ENCODE results near the gene CYP2C9.
A peak's percentile ranks its signal among the peaks of the same experiment; 100 is the strongest.
"Not testable (repeated sequence)": the region's sequence is repeated elsewhere in the genome, so short reads cannot be mapped to it uniquely, and the experiment has no call there.

The CYP2C9 gene

DNA sequence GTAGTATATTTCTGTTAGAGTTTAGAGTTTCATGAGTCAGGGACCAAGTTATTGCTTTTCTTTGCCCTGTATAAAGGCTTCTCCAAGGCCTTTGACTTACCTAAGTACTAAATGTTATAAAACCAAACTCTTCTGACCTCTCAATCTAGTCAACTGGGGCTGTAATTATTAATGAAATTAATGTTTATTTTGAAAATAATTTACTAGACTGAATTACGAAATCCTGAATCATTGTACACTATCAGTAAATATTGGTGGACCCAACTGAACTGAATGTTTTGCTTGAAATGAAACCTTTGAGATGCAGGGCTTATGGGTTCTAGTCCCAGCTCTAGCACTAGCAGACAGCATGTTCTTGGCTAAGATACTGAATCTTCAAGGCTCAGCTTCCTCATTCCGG, 1.7 kb upstream of the CYP2C9 start:
- no peak for DNase-seq (ENCODE audit: extremely low read depth, low read depth)
- TF ChIP-seq, protein P1, sequence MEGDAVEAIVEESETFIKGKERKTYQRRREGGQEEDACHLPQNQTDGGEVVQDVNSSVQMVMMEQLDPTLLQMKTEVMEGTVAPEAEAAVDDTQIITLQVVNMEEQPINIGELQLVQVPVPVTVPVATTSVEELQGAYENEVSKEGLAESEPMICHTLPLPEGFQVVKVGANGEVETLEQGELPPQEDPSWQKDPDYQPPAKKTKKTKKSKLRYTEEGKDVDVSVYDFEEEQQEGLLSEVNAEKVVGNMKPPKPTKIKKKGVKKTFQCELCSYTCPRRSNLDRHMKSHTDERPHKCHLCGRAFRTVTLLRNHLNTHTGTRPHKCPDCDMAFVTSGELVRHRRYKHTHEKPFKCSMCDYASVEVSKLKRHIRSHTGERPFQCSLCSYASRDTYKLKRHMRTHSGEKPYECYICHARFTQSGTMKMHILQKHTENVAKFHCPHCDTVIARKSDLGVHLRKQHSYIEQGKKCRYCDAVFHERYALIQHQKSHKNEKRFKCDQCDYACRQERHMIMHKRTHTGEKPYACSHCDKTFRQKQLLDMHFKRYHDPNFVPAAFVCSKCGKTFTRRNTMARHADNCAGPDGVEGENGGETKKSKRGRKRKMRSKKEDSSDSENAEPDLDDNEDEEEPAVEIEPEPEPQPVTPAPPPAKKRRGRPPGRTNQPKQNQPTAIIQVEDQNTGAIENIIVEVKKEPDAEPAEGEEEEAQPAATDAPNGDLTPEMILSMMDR (IDR thresholded peaks at IDR 0.05; ENCODE audit: low read depth, low read length), result no peak

DNA sequence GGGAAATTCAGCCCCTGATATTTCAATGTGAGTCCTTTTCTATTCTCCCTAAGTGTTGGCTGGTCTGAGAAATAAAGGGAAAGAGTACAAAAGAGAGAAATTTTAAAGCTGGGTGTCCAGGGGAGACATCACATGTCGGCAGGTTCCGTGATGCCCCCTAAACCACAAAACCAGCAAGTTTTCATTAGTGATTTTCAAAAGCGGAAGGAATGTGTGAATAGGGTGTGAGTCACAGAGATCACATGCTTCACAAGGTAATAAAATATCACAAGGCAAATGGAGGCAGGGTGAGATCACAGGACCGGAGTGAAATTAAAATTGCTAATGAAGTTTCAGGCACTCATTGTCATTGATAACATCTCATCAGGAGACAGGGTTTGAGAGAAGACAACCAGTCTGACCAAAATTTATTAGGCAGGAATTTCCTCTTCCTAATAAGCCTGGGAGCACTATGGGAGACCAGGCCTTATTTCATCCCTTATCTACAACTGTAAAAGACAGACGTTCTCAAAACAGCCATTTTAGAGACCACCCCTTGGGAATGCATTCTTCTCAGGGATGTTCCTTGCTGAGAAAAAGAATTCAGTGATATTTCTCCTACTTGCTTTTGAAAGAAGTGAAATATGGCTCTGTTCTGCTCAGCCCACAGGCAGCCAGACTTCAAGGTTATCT, 5.1 kb downstream of the CYP2C9 start:
- not testable (repeated sequence) for DNase-seq (ENCODE audit: extremely low read depth, low read depth)

DNA sequence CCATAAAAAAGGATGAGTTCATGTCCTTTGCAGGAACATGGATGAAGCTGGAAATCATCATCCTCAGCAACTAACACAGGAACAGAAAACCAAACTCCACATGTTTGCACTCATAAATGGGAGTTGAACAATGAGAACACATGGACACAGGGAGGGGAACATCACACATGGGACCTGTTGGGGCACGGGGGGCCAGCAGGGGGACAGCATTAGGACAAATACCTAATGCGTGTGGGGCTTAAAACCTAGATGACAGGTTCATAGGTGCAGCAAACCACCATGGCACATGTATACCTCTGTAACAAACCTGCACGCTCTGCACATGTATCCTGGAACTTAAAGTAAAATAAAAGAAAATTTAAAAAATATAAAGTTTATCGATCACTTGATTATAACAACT, 7.7 kb downstream of the CYP2C9 start:
- not testable (repeated sequence) for DNase-seq (ENCODE audit: extremely low read depth, low read depth)

DNA sequence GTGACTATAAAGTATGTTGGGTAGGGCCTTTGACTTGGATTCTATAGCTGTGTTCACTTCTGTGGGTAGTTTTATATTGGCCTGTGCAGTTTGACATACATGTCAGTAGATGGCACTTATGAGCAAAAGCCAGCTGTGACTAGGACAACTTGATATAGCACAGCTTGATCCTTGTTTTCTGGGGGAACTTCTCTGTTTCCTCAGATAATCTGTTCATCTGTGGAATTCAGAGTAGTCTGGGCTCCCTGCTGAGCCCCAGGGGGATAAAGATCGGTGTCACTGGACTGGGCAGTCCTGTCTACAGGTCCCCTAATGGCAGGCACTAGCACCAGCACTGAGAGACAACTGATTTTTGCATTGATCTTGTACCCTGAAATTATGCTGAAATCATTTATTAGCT, 25.4 kb downstream of the CYP2C9 start:
- TF ChIP-seq, protein P1 (IDR thresholded peaks at IDR 0.05; ENCODE audit: low read depth, low read length), result peak; percentile 7; the same call in 1 of the 2 replicates
- no peak for DNase-seq (ENCODE audit: extremely low read depth, low read depth)

DNA sequence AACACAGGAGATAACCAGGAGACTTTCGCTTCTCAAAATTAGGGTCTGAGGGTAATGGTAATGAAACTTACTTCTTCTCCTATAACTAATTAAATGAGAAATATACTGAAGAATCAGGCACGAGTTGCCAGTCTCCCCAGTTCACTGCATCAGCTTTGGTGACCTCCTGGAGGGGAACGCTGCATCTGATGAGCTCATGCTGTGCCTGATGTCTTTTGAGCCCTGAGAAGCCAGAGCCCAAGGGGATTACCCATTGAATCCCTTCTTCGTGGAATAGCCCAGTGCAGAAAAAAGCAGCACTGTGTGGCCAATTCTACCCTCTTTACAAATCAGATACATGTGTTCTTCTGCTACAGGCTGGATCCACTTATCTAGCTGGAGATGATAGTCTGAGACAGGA, 45.1 kb downstream of the CYP2C9 start:
- DNase-seq (ENCODE audit: extremely low read depth, low read depth), result no peak
- TF ChIP-seq, protein P1 (IDR thresholded peaks at IDR 0.05; ENCODE audit: low read depth, low read length), result no peak

DNA sequence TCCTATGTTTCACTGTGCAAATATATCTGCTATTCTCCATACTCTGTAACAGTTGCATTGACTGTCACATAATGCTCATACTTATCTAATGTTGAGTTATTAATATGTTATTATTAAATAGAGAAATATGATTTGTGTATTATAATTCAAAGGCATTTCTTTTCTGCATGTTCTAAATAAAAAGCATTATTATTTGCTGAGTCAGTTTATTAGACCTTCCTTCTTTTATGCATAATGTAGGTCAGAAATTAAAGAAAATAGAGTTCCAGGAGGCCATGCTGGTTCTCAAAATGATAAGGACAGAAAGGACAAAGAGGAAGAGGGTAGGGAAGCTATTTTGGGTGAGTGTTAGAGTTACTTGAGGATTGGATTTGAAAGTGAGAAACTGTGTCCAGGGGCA, 50.7 kb downstream of the CYP2C9 start:
- TF ChIP-seq, protein P1 (IDR thresholded peaks at IDR 0.05; ENCODE audit: low read depth, low read length), result no peak
- DNase-seq (ENCODE audit: extremely low read depth, low read depth), result no peak

DNA sequence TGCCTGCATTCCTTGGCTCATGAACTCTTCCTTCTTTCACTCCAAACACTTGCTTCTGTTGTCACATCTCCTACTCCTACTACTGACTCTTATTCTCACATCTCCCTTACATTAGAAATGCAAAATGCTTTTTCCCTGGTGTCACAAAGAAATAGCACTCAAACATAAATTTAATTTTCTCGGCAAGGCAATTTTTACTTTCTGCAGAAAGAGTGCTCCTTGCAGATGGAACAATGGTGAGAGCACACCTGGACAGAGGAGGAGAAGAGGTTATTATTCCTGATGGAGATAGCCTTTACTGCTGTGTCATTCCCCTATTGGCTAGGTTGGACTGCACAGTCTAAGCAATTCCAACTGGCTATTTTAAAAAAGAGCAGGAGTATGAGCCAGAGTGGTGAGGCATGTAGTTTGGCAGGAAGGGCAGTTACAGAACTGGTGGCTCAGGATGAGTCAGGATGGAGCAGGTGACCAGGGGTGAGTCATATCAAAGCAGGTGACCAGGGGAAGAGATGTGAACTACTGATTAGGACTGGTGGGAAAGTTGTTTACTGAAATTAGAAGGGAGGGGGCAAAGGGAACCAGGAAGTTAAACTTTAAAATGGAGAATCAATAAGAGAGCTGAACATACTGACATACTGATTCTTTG, 52.9 kb downstream of the CYP2C9 start:
- TF ChIP-seq, protein P1 (IDR thresholded peaks at IDR 0.05; ENCODE audit: low read depth, low read length), result no peak
- no peak for DNase-seq (ENCODE audit: extremely low read depth, low read depth)

DNA sequence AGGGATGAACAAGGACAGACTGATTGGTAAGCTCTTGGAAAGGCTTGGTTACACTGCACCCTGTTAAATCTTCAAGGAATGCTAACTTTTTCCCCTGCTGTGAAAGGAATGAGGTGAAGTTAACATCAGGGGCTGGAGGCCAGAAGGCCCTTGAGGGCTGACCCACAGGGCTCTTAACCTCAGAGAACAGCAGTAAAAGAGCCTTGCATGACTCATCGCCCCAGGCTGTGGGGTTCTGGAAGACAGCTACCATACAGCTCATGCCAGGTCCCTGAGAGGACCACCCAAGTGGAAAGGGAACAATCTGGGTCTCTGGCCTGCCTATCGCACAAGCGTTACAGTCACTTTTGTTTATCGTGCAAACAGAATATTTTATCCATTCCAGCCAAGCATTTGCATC, 54.4 kb downstream of the CYP2C9 start:
- DNase-seq (ENCODE audit: extremely low read depth, low read depth), result no peak
- TF ChIP-seq, protein P1 (IDR thresholded peaks at IDR 0.05; ENCODE audit: low read depth, low read length), result no peak
